ENCODE data around the gene TPBGL.
"Not testable (repeated sequence)": the region's sequence is repeated elsewhere in the genome, so short reads cannot be mapped to it uniquely, and the experiment has no call there.

TPBGL gene

DNA sequence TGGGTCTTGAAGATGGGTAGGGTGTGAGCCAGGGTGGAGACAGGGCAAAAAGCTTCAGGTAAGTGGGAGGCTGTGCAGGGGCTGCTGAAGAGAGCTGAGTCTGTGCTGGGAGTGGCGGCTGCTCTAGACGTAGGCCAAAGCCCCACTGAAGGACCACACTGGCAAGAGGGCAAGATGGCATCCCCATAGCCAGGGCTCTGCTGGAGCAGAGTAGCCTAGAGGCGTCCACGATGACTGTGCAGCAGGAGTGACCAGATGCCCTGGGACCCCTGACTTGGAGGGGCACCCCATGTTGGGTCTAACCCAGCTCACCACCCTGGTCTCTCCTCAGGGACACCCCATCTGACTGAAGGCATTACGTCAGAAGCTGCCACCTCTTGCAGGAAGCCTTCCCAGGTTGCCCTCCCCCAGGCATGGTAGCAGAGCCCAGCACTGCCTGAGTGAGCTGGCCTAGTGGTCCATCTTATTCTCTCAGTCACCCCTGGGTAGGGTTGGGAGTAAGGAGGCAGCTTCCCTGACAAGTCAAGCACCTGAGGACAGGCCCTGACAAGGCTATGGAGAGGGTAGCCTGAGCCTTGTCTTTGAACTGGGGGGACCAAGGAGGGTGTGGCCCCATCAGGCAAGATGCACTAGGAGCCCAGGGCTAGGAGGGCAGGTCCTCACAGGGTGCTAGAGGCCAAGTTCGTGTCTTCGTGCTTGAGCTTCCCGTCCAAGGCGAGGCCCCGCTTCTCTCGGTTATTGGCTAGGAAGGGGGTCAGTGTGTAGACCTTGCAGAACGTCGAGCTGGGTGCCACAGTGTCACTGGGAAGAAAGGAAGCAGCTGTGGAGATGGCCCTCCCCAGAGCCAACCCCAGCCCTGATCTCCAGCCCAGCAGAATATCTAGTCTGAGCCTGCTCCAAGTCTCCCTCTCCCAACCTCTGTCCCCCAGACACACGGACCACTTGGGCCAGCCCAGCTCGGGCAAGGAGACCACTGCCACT is 33.1 kb downstream of the TPBGL start:
- no peak for DNase-seq

DNA sequence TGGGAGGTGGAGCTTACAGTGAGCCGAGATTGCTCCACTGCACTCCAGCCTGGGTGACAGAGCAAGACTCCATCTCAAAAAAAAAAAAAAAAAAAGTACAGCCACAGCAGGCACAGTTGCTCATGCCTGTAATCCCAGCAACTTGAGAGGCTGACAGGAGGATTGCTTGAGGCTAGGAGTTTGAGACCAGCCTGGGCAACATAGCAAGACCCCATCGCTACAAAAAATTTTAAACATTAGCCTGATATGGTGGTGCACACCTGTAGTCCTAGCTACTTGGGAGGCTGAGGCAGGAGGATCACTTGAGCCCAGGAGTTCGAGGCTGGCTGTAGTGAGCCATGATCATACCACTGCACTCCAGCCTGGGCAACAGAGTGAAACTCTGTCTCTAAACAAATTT is 34.1 kb downstream of the TPBGL start:
- not testable (repeated sequence) for DNase-seq

DNA sequence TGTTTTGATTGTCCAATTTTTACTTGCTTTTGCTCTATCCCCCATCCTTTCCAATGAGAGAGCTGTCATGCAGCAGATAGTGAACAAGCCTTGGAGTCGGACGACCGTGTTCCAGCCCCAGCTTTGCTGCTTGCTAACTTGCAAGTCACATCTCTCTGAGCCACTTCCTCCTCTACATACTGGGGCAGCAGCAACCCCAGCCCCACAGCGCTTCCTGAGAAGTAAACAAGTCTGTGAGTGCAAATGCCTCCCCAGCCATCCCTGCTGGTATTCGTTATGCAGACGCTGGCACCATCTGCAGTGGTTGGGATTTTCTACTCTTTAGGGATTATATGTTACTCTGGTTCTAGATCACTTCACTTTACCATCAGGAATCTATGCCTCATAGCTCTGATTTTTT is 35.0 kb downstream of the TPBGL start:
- DNase-seq = peak; percentile 76

DNA sequence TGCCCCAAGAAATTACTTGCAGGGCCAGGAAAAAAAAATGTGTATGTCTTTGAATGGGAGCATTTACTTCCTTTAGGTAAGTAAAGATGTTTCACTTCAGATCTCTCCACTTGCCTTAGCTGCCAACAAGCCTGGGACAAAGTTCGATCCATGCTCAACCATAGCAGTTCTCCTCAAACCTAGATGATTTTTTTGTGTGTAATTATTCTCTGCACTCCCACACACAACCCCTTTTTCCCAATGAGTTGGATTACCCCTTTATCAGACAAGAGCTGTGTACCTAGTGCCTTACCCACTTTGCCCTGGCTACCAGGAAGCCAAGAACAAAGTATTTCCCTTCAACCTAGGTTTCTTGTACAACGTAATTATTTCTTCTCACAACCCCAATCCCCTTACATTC is 35.6 kb downstream of the TPBGL start:
- DNase-seq = no peak

DNA sequence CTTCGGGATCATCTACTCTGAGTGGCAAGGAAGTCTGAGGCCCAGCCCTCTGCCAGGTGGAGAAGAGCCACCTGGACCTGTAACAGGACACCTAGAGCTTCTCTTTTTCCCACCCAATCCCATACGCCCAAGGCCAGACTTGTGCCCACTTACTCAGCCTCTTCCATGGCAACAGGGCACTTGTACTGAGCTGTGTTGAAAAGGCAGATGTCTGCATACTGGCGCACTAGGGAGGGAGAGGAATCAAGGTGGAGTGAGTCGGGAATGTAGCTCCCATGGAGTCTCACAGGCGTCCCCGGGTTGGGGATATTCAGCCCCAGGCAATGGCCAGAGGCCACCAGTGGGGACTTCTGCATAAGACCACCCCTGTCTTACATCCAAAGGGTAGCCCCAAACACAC is 36.1 kb downstream of the TPBGL start:
- DNase-seq = peak; percentile 98

DNA sequence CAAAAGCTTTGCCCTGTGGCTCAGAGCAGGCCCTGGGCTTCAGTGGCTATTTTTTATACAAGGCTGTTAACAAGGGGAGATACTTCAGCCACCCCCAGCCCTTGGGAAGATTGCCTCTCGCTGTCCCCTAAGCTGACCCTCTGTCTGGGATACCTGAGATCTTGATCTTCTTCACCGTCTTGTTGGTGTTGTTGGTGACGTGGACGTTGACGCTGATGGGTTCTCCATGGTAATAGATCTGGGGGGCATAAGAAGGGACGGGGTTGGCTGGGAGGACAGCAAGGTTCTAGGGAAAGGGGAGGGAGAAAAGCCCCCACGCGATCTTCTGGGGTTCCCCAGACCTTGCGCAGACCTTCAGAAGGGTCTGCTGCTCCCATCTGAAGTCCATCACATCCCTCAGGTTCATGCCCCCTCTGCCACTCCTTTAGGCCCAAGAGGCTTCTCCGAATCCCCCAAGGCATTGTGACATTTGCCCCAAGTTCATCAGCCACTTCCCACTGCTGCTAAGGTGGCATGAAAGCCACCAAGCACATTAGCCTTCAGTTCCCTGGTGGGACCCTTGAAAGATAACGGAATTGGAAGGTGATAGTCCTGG is 36.7 kb downstream of the TPBGL start:
- DNase-seq = no peak

DNA sequence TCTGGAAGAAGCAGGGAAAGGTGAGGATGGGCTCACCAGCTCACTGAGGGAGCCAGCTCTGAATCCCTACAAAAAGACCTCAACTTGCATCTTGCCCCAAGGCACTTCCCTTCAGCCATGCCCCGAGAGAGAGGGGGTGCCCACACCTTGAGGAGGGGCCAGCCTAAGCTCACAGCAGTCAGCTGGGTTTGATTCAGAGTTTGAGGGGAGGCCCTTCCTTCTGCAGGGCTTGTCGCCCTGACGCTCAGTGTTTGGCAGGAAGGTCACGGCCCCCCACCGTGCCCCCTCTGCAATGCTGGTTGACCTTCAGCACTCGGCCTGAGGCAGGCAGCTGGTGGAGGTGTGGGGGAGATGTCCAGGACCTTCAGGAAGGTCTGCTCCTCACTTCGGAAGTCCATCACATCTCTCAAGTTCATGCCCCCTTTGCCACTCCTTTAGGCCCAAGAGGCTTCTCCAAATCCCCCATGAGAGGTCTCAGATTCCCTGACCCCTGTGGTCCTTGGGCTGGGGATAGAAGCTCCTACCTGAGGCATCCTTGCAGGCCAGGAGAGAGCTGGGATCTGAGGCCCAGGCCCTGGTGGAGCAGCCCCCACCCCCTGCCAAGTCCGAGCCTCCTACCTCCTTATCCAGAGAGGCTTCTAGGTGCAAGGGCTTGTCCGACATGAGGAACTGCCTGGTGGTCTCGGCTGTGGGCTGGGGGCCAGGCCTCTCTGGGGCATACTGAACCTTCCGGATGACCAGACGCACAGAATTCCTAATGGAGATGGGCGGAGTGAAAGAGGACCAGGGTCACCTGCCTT is 37.6 kb downstream of the TPBGL start:
- no peak for DNase-seq

DNA sequence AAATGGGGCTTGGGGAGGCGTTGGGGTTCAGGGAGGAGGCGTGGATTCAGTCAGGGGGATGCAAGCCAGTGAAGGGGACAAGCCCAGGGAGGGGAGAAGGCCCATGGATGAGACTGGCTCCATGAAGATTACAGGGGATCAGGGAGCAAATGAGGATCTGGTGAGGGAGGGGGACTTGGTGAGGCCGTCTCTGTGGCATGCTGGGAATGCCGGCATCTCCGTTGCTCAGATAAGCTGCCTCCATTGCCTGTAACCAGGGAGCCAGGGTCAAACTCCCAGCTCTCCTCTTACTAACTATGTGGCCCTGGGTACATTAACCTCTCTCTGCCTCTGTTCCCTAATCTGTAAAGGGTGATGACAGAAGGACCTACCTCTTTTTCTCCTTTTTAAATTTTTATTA is 38.7 kb downstream of the TPBGL start:
- DNase-seq = no peak

DNA sequence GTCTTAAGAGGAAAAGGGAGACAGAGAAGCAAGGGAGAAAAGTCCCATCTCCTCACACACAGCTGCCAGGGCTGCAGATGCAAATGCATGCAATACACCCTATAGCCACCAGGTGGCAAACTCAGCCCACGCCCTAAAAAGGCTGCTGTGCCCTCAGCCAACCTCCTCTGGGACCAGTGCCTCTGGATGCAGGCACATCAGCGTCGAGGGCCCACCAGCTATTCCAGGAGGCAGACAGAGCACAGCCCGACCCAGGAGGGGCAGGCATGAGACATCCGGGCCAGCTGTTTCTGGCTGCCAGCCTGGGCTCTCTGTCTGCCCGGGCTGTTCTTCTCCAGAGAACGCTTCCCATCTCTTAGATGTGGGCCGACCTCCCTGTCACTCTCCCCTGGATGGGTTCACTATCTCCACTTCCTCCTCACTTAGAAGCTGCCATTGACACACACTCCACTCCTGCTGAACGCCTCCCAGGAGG is 39.7 kb downstream of the TPBGL start:
- DNase-seq = peak; percentile 51

DNA sequence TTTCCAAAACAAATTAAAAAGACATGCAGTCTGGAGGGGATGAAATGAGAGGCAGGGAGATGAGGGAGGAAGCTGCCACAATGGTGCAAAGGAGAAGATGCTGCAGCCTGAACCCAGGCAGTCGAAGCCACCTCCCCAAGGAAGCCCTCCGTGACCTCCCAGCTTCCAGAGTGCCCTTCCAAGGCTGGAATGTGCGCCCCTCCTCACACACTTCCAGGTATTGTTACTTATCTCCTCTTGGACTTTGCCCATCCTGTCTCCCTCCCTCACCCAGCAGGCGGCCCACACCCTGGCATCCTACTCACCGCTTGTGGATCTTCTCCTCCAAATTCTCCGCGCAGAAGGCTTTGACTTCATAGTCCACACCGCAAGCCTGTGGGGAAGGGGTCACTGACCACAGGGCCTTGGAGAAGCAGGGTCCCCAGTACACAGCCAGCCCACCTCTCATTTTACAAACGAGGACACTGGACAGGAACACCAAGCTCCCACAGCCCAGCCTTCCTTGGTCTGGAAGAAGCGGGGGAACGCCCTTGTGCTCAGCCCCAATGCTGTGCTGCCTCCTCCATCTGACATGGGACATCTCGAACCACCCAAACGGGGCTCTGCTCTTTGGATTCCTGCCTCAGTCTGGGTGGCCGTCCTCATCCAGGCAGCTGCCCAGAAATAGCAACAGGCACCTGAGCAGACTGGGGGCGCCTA is 40.3 kb downstream of the TPBGL start:
- DNase-seq = no peak

DNA sequence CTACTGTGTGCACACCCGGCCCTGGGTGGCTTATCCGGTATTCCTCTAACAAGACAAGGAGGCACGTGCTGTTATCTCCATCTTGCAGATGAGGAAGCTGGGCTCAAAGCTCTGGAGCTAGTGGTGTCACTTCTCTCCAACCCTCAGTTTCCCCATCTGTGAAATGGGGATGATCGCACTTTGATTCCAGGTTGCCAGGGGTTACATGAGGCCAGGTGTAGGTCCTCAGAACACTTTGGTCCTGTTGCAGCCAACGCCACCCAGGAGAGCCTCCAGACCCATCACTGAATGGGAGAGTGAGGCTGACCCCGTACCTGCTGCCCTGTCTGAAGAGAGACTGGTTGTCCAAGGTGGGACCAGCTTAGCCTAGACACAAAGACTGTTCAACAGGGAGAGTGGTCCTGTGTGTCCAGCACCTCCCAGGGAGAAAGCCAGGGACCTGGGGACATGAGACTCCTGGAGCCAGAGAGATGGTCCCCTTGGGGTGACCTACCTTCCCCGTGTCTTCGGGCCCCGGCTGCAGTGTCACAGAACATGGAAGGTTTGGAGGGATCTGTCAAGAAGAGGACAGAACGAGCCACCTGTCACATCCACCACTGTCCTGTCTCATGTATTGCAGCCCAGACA is 41.0 kb downstream of the TPBGL start:
- DNase-seq = no peak

DNA sequence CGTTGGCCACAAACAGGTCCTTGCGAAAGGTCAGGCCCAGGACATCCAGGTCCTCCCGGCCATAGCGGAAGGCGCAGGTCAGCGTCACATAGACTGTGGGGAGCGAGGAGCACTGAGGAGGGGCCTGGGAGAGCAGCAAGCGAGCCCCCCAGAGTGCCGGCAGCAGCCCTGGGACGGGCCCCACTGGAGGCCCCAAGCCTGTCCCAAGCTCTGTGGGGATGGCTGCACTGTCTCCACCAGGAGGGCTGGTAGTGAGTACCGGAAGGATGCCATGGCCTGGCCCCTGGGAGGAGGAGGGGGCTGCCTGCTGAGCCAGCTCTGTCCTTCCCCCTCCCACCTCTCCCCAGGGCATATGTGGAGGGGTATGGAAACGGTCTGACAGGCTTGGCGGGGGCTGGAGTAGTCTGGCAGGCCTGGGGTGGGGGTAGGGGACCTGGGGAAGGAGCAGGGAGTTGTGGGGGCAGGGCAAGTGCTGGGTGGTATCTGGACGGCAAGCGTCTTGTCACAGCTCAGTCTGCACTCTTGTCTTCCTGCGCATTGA is 42.9 kb downstream of the TPBGL start:
- no peak for DNase-seq

DNA sequence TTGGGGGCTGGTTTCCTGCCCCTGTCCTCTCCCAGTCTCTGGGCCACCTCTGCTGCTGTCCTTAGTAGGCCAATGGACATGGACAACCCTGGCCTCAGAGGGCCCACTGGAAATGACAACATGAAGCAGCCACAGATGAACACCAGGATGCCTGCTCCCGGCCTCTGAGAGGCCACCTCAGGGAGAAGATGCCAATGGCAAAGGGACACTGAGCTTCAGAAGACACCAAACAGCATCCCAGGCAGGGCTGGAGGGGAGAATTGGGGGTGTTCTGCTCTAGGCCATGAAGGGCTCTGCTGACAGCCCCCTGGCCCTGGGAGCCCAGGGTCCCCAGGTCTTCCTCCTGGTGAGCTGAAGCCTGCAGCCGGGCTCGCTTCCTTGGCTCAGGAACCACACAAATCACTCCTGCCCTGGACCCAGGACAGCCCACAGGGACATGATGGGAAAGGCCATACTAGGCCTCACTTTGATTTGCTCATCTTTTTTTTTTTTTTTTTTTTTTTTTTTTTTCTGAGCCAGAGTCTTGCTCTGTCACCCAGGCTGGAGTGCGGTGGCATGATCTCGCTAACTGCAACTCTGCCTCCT is 45.3 kb downstream of the TPBGL start:
- no peak for DNase-seq

DNA sequence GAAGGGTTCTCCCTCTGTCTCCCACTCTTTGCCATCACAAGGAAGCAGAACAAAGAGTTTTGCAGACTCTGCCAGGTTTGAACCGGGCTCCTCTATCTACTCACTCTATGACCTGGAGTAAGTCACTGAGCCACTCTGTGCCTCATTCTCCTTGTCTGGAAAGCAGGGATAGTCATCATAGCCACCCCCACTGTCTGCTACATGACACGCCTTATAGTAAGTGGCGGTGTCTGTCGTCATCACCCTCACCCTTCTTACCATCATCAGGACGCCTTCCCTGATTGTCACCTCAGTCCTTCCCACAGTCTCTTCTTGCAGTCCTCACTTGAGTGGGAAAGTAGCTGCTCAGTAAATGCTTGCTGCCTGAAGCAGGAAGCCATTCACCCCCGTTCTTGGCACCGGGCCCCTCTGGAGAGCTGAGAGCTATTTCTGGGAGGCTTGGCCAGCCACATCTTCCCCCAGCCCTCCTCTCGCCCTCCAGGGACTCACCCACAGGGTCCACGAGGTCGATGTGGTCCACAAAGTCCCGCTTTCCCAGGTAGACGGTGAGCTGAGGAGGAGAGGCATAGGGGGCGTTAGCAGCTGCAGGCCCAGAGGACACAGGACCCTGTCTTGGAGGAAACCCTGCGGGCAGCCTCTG is 46.4 kb downstream of the TPBGL start:
- no peak for DNase-seq

DNA sequence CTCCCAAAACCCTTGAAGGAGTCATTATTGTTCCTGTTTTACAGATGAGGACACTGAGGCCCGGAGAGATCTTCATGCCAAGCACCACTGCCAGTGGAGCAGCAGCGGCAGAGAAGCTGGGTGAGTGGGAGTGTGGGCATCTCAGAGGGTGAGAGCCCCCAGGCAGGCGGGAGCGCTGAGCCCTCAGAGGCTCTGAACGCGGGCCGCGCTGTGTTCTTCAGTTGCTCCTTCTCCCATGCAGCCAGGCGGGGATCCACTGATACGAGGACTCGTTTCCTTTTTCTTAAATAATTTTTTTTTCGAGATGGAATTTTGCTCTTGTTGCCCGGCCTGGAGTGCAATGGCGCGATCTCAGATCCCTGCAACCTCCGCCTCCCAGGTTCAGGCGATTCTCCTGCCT is 47.0 kb downstream of the TPBGL start:
- DNase-seq = no peak

DNA sequence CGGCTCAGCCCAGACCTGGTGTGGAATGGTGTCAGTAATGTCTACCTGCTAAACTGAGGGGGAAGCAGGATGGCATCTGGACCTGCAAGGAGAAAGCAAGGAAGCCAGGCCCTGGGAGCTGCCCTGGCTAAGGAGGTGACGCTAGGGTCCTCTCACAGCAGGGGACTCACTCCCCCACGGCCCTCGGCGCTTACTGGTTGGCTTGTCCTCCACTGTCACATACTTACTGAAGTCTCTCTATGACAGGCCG is 48.9 kb downstream of the TPBGL start:
- no peak for DNase-seq

DNA sequence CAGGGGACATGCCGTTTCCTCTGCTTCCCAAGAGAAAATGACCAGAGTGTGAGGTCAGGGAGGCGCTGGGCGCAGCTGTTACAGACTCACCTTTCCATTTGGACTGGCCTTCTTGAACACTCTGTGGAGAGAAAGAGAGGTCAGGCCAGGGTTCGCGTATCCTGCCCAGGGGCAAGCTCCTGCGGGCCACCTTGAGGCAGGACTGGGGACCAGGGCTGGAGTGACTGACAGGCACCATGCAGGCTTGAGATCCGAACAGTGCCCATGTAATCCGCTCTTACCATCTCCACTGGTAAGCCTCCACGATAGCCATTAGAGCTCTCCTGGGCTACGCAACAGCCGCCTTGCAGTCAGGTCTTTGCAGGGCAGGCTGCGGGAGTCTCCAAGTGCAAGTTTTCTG is 49.3 kb downstream of the TPBGL start:
- no peak for DNase-seq

DNA sequence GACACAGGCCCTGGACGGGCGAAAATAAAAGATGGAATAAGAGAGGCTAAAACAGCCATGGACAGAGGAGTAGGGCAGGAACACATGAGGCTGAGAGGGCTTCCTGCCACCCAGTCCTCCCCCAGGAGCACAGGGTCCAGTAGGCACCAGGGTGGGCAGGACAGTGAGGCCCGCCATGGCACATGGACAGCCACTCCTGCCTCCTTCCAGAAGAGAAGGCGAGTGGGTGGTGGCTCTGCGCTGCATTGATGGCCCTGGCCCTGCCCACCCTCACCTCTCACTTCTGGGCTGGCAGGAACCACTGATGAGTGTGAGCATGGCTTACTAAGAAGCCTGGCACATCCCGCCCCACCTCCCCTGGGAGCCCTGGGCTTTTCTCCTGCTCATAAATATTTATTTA is 51.2 kb downstream of the TPBGL start:
- no peak for DNase-seq

DNA sequence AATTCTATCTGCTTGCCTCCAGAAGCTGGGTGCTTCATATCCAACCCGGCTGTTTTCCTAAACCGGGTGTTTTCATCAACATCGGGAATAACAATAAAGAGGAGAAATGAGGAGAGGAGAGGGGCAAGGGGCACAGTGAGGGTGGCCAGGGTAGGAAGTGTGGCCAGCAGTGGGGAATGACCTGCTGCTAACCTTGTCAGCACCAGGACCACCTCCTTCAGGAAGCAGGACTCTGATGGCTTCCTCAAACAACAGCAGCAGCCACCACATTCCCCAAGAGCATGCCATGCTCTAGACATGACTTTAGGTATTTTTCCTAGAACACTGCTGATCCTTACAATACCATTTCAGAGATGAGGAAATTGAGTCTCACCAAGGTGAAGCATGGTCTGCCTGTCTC is 52.4 kb downstream of the TPBGL start:
- no peak for DNase-seq

All from NCI-H510A treated with DMSO at 0.1 percent for 48 hours (cell line).